H9 (cell line): ENCODE measurements around the gene HCK. TPM values are rescaled to one million over a fixed set of nuclear protein-coding genes. Genes with fewer than 3 reads are reported as not detected.

Experiments used
- DNase-seq: peaks from one replicate; pipeline ENCODE4 v3.0.0-alpha.2; 2017
- H2AFZ ChIP-seq: one replicate; pipeline ENCODE4 v1.6.1; 2013; ENCODE audit warnings: mild to moderate bottlenecking, low read length, control low read depth, moderate library complexity
- H2AK5ac ChIP-seq: 2 replicates; pipeline ENCODE4 v1.6.1; 2013; ENCODE audit warnings: low read length, control low read depth, mixed read lengths; ENCODE audit not compliant: insufficient read length
- H2BK120ac ChIP-seq: one replicate; pipeline ENCODE4 v1.6.1; 2013; ENCODE audit warnings: low read depth, mild to moderate bottlenecking, low read length, control low read depth, inconsistent platforms; ENCODE audit not compliant: poor library complexity, severe bottlenecking
- H2BK12ac ChIP-seq: 2 replicates; pipeline ENCODE4 v1.6.1; 2013; ENCODE audit warnings: low read length, control low read depth, mixed read lengths, low read depth; ENCODE audit not compliant: insufficient read length
- H2BK15ac ChIP-seq: 2 replicates; pipeline ENCODE4 v1.6.1; 2013; ENCODE audit warnings: low read depth, low read length, control low read depth
- H2BK20ac ChIP-seq: one replicate; pipeline ENCODE4 v1.6.1; 2013; ENCODE audit warnings: low read depth, mild to moderate bottlenecking, low read length, control low read depth, inconsistent platforms; ENCODE audit not compliant: poor library complexity, severe bottlenecking
- H2BK5ac ChIP-seq: 2 replicates; pipeline ENCODE4 v1.6.1; 2013; ENCODE audit warnings: low read length, control low read depth, mixed read lengths; ENCODE audit not compliant: insufficient read length
- H3K14ac ChIP-seq: 2 replicates; pipeline ENCODE4 v1.6.1; 2013; ENCODE audit warnings: low read length, control low read depth; ENCODE audit not compliant: insufficient read depth
- H3K18ac ChIP-seq: 2 replicates; pipeline ENCODE4 v1.6.1; 2013; ENCODE audit warnings: low read depth, mild to moderate bottlenecking, mixed read lengths, low read length, control low read depth; ENCODE audit not compliant: insufficient read length
- H3K23ac ChIP-seq: 2 replicates; pipeline ENCODE4 v1.6.1; 2013; ENCODE audit warnings: low read length, control low read depth, mixed read lengths, low read depth; ENCODE audit not compliant: insufficient read length
- H3K23me2 ChIP-seq: 2 replicates; pipeline ENCODE4 v1.6.1; 2013; ENCODE audit warnings: low read depth, mild to moderate bottlenecking, mixed read lengths, low read length, control low read depth; ENCODE audit not compliant: insufficient read length, poor library complexity, severe bottlenecking
- H3K27ac ChIP-seq: 2 replicates; pipeline ENCODE4 v1.5.1; 2013; ENCODE audit warnings: low read length, control low read depth, mixed read lengths, low read depth; ENCODE audit not compliant: insufficient read length
- H3K27me3 ChIP-seq: 2 replicates; pipeline ENCODE4 v1.6.1; 2013; ENCODE audit warnings: low read length, control low read depth, inconsistent platforms; ENCODE audit not compliant: insufficient read depth
- H3K4ac ChIP-seq: 2 replicates; pipeline ENCODE4 v1.6.1; 2013; ENCODE audit warnings: low read depth, mild to moderate bottlenecking, control low read depth, inconsistent platforms, low read length, moderate library complexity
- H3K4me1 ChIP-seq: 2 replicates; pipeline ENCODE4 v1.6.1; 2013; ENCODE audit warnings: low read length, control low read depth, inconsistent platforms; ENCODE audit not compliant: insufficient read depth
- H3K4me2 ChIP-seq: 2 replicates; pipeline ENCODE4 v1.6.1; 2013; ENCODE audit warnings: low read length, control low read depth, mixed read lengths; ENCODE audit not compliant: insufficient read length, insufficient read depth
- H3K56ac ChIP-seq: 2 replicates; pipeline ENCODE4 v1.6.1; 2013; ENCODE audit warnings: low read depth, mild to moderate bottlenecking, mixed read lengths, low read length, control low read depth; ENCODE audit not compliant: insufficient read length
- H3K79me1 ChIP-seq: 2 replicates; pipeline ENCODE4 v1.6.1; 2013; ENCODE audit warnings: low read depth, mild to moderate bottlenecking, moderate library complexity, low read length, control low read depth, inconsistent platforms; ENCODE audit not compliant: insufficient read depth, poor library complexity, severe bottlenecking
- H3K79me2 ChIP-seq: 2 replicates; pipeline ENCODE4 v1.6.1; 2013; ENCODE audit warnings: low read length, control low read depth, inconsistent platforms; ENCODE audit not compliant: insufficient read depth
- H3K9ac ChIP-seq: 2 replicates; pipeline ENCODE4 v1.6.1; 2013; ENCODE audit warnings: low read length, control low read depth, mixed read lengths; ENCODE audit not compliant: insufficient read length; ENCODE audit errors: extremely low read depth
- H3K9me3 ChIP-seq: one replicate; pipeline ENCODE4 v1.6.1; 2013; ENCODE audit warnings: low read depth, low read length, inconsistent platforms; ENCODE audit not compliant: control insufficient read depth
- H3T11ph ChIP-seq: one replicate; pipeline ENCODE4 v1.6.1; 2013; ENCODE audit warnings: mild to moderate bottlenecking, low read length, control low read depth, inconsistent platforms
- H4K20me1 ChIP-seq: one replicate; pipeline ENCODE4 v1.6.1; 2013; ENCODE audit not compliant: control insufficient read depth, insufficient read length, insufficient read depth
- H4K5ac ChIP-seq: 2 replicates; pipeline ENCODE4 v1.6.1; 2013; ENCODE audit warnings: low read depth, mild to moderate bottlenecking, mixed read lengths, low read length, control low read depth; ENCODE audit not compliant: insufficient read length
- H4K8ac ChIP-seq: replicated peaks from 2 replicates; pipeline ENCODE4 v1.6.1; 2013; ENCODE audit warnings: low read length, control low read depth, mixed read lengths, low read depth; ENCODE audit not compliant: insufficient read length
- H4K91ac ChIP-seq: 2 replicates; pipeline ENCODE4 v1.6.1; 2013; ENCODE audit warnings: low read depth, mild to moderate bottlenecking, moderate library complexity, mixed read lengths, low read length, control low read depth; ENCODE audit not compliant: insufficient read length
- H3K27ac Mint-ChIP-seq, 3 experiments: 2 replicates in 2 of 3; 3 replicates in 1 of 3; pipeline ENCODE4 v1.8.0; 2020 to 2021; ENCODE audit warnings: mixed read lengths in 3 of 3, mild to moderate bottlenecking in 1 of 3, moderate library complexity in 1 of 3
- H3K27me3 Mint-ChIP-seq: 2 replicates; pipeline ENCODE4 v1.8.0; 2021; ENCODE audit warnings: low read depth, mild to moderate bottlenecking, moderate library complexity, mixed read lengths
- H3K36me3 Mint-ChIP-seq, 3 experiments: 2 replicates in 2 of 3; 3 replicates in 1 of 3; pipeline ENCODE4 v1.8.0; 2020 to 2021; ENCODE audit warnings: low read depth in 3 of 3, mixed read lengths in 3 of 3; ENCODE audit not compliant: insufficient read depth in 1 of 3
- H3K4me1 Mint-ChIP-seq, 2 experiments: 2 replicates each; pipeline ENCODE4 v1.8.0; 2020; ENCODE audit warnings: mixed read lengths in 2 of 2
- H3K4me3 Mint-ChIP-seq, 2 experiments: 2 replicates in 1 of 2; 3 replicates in 1 of 2; pipeline ENCODE4 v1.8.0; 2020 to 2021; ENCODE audit warnings: mild to moderate bottlenecking in 2 of 2, mixed read lengths in 2 of 2, moderate library complexity in 1 of 2
- H3K9me3 Mint-ChIP-seq, 2 experiments: 2 replicates in 1 of 2; 3 replicates in 1 of 2; pipeline ENCODE4 v1.8.0; 2020; ENCODE audit warnings: mild to moderate bottlenecking in 2 of 2, mixed read lengths in 2 of 2, moderate library complexity in 1 of 2
- CTCF ChIP-seq: fragments of 200-600 bp; sonication (generic); conservative IDR thresholded peaks from 3 replicates; pipeline ENCODE4 v1.8.0; 2021; ENCODE audit warnings: antibody characterized with exemption, mild to moderate bottlenecking
- WGBS: extraction: QIAGEN DNeasy Blood & Tissue Kit; methylation state at CpG from one replicate; pipeline ENCODE4 v1.1.7; 2013; ENCODE audit warnings: missing lambda C conversion rate, low lambda C conversion rate, mixed read lengths; ENCODE audit not compliant: insufficient read length; ENCODE audit errors: extremely low coverage; 5-methylcytosine and 5-hydroxymethylcytosine counted together
- total RNA-seq: library from RNA; stranded (reverse); gene quantifications from 2 replicates; pipeline ENCODE4 v1.2.1, GENCODE V29; 2021

The HCK gene
- total RNA-seq, 1 experiment from 2014 or later, result 1.7 TPM

DNA sequence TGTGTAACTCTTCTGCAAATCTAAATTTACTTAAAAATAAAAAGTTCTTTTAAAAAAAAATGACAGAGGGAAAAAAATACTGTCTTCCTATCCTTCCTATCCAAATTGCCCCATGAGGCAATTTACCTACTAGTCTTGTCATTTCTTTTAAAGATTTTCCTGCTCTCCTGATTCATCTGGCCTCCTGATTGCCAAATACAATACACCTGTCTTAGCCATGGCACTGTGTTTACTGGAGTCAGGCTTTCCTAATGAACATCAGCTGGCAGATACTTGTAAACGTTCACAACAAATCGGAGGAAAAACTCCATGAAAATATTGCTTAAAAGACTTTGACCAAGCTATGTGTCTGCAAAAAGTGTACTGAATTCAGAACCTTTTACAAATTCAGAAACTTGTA is 78.9 kb downstream of the HCK start:
- H3K4me2 ChIP-seq, result no peak overlapping the region
- H3K4me1 ChIP-seq, result no peaks in the 10 kb centered on the region; the same call in 1 of the 2 replicates
- no peak overlapping the region for H4K91ac ChIP-seq
- H3K14ac ChIP-seq, result no peak overlapping the region
- H3K18ac ChIP-seq, result no peak overlapping the region
- H2AK5ac ChIP-seq, result no peak overlapping the region
- H3K9me3 ChIP-seq, result no peaks in the 10 kb centered on the region
- no peak overlapping the region for H3K56ac ChIP-seq
- H3K23me2 ChIP-seq, result no peaks in the 10 kb centered on the region
- Mint-ChIP-seq H3K27ac (no peak overlapping the region), H3K4me3 (no peak overlapping the region), H3K36me3 (peaks cover 0 to 6% (median 5%) of the 10 kb centered on the region in 3 experiments; a peak in 4 of 7 replicates), H3K4me1 (peaks cover 9 to 15% of the 10 kb centered on the region in 2 experiments), H3K9me3 (no peaks in the 10 kb centered on the region), H3K27me3 (no peaks in the 10 kb centered on the region)
- TF ChIP-seq CTCF, result no peak
- H2BK12ac ChIP-seq, result no peak overlapping the region
- H4K5ac ChIP-seq, result no peak overlapping the region
- H2AFZ ChIP-seq, result no peak overlapping the region
- no peak overlapping the region for H3T11ph ChIP-seq
- H2BK20ac ChIP-seq, result no peak overlapping the region
- no peak overlapping the region for H3K4ac ChIP-seq
- H2BK15ac ChIP-seq, result no peak overlapping the region
- WGBS, result no CpG with 5 or more reads among the region's 2 CpGs
- DNase-seq, result no peak
- H3K27me3 ChIP-seq, result no peaks in the 10 kb centered on the region
- no peaks in the 10 kb centered on the region; the same call in 1 of the 2 replicates for H3K79me2 ChIP-seq
- peaks cover 3% of the 10 kb centered on the region for H3K79me1 ChIP-seq
- H3K27ac ChIP-seq, result no peak overlapping the region
- no peak overlapping the region for H2BK120ac ChIP-seq
- no peak overlapping the region for H3K23ac ChIP-seq
- no peaks in the 10 kb centered on the region for H4K20me1 ChIP-seq
- H3K9ac ChIP-seq, result no peak overlapping the region
- H4K8ac ChIP-seq, result no peak overlapping the region
- no peak overlapping the region for H2BK5ac ChIP-seq
